Vagina (tissue), 2 donors: Measurements from ENCODE around the gene AGRN.

Source experiments
- POLR2A ChIP-seq, 2 donors: fragments of 450-650 bp; IDR thresholded peaks; one replicate each; pipeline ENCODE4 v1.6.1; 2017; ENCODE audit warnings: antibody characterized with exemption in 2 of 2, mild to moderate bottlenecking in 2 of 2, moderate library complexity in 2 of 2
- POLR2AphosphoS5 ChIP-seq, 2 donors: sonication (generic); formaldehyde crosslinking; IDR thresholded peaks; one replicate each; pipeline ENCODE4 v1.9.0; 2017; ENCODE audit warnings: antibody characterized with exemption in 2 of 2, mild to moderate bottlenecking in 2 of 2, low read depth in 1 of 2; ENCODE audit not compliant: insufficient read depth in 1 of 2
- TF ChIP-seq, protein P1 (sequence below), 3 experiments: fragments of 450-650 bp in 2 of 3; fragments of 200-600 bp in 1 of 3; sonication (generic) in 1 of 3; IDR thresholded peaks; one replicate each; pipeline ENCODE4 v1.5.1; 2017 to 2019; ENCODE audit warnings: antibody characterized with exemption in 3 of 3, mild to moderate bottlenecking in 2 of 3, moderate library complexity in 2 of 3

DNA sequence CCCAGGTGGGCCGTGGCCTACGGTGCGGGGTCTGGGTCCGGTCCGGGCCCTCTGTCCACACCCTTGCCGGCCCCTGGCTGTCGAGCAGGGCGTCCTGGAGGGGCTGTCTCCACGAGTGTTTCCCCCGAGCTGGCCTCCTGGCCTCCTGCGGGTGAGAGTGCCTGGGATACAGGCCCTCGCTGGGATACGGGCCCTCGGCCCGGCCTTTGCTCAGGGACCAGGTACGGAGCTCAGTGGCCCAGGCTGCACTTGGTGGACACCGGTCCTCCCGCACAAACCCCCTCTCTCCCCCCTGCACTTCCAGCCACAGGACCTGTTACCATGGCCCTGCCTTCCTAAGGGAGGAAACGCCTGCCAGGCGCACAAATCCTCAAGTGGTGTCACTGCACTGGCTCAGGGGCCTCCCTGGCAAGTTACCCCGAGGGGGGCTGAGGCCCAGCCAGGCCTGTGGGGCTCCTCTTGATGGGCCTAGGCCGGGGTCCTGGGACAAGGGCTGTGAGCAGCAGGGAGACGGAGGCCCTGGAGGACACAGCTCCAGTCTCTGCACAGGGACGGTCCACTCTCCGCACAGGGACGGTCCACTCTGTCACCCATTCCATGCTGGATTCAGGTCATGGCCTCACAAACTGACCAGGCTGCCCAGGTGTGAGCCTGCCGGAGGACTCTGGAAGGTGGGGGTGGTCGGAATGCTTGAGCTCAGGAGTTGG is 72.4 kb downstream of the AGRN start:
- TF ChIP-seq, protein P1, sequence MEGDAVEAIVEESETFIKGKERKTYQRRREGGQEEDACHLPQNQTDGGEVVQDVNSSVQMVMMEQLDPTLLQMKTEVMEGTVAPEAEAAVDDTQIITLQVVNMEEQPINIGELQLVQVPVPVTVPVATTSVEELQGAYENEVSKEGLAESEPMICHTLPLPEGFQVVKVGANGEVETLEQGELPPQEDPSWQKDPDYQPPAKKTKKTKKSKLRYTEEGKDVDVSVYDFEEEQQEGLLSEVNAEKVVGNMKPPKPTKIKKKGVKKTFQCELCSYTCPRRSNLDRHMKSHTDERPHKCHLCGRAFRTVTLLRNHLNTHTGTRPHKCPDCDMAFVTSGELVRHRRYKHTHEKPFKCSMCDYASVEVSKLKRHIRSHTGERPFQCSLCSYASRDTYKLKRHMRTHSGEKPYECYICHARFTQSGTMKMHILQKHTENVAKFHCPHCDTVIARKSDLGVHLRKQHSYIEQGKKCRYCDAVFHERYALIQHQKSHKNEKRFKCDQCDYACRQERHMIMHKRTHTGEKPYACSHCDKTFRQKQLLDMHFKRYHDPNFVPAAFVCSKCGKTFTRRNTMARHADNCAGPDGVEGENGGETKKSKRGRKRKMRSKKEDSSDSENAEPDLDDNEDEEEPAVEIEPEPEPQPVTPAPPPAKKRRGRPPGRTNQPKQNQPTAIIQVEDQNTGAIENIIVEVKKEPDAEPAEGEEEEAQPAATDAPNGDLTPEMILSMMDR (IDR thresholded peaks at IDR 0.05): no peak
- TF ChIP-seq POLR2AphosphoS5 (IDR thresholded peaks at IDR 0.05; ENCODE audit: insufficient read depth in 1 of 2, low read depth in 1 of 2): no peak
- TF ChIP-seq POLR2A (IDR thresholded peaks at IDR 0.05): no peak
